GM19240 (cell line): Measurements from ENCODE around the gene GPR180.

Experiments
- DNase-seq: peaks from one replicate; pipeline ENCODE4 v3.0.0; 2011; ENCODE audit warnings: low spot score; ENCODE audit not compliant: insufficient read length

Gene GPR180

DNA sequence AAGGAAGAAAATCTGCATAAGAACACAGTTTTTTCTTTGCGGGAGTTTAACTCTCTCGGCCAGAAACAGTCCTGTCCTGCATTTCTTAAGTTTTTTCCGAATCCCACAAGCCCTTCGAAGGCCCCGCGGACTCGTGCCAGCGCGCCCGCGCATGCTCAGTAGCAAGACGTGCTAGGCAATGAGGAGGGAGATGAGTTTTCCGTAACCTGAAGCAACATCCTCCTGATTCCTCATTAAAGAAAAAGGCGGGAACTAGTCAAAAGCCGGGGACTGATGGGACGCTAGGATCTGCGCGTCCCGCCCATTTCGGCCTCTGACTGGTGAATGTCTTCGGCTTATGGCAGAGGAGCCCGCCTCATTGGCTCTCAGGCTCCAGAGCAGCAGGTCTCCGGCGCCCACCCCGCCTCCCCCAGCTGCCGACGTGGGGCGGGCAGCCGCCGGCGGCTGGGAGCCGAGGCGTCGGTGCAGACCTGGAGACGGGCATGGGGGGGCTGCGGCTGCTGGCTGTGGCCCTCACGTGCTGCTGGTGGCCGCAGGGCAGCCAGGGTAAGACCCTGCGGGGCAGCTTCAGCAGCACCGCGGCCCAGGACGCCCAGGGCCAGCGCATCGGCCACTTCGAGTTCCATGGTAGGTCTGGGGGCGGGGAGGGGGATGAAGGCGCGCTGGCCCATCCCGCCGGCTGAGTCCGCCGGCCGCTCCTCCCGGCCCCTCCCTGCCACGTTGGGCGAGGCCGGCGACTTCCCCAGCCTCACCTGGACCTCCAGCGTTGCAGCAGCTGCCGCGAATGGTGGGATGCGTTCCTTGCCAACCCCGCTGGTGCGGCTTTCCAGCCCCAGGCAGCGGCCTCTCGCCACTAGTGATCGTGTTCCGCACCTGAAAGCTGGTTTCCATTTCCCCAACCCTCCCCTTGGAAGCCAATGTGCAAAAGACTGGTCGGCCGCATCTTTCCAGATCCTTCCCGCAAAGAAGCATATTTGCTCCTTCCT is at the start of gene GPR180:
Gene GPR180 (plus strand): TSS at position 412 of the 986 bp plus-strand sequence. CDS start 71 bp downstream, at position 483.
- peak; percentile 75 for DNase-seq

DNA sequence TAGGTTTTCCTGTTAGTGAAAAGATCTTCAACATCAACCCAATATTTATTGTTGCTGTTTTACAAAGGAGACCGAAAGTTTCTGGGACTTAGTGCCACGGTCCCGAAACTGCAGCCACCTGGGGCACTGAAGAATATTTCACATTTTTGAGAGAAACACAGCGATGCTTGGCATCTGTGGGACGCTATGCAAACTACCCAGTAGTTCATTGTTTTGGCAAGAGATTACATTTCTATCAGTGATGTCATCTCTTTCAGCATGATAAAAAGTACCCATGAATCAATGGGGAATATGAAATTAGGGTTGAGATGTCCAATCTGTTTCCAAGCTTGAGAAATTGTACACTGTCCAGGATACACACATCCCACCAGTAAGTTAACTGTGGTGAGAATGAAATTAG is 49.6 kb upstream of the GPR180 start:
- no peak for DNase-seq

DNA sequence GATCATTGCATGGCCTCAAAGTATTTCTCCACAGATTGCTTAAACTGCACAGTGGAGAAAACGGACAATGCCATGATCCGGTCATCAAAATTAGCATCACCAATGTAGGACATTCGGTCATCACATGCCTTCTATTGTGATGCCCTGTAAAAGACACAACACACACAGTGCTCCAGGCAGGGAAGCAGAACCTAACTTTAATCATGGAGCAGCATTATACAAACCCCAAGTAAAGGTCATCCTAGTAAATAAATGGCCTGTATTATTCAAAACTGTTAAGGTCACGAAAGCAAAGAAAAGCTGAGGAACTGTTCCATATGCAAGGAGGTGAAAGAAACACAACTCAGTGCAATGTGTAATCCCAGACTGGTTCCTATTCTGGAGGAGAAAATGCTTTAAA is 47.9 kb upstream of the GPR180 start:
- DNase-seq, result no peak

DNA sequence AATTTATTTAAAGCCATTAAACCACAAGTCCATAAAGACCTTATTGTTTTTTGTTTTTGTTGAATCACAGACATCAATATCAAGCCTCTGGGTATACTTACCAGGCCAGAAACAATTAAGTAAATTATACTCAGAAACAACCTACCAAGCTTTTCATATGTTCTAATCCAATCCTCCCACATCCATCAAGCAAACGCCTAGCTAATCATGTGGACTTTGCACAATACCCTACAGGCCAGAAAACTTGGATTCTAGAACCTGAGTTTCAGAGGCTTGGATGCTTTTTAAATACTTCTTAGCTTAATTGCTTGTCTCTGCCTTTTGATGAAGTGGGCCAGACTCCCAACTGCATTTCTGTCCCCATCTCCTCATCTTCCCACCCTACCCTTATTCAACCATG is 45.6 kb upstream of the GPR180 start:
- DNase-seq, result no peak

DNA sequence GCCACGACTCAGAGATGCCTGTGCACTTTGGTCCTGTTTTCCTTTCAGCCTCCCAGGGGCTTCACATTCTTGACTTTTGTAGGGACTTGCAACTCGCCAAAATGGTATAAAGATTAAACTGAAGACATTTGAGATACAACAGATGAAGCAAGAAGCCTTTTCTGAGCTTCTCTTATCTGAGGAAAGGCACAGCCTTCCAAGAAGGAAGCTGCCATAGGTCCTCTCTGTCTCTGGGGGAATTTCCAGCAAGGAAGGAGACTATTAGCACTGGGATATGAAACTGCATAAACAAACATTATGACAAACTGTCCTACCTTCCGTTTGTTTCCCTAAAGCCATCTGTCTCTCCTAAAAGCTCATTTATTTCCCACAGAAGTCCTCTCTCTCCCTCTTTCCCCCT is 45.0 kb upstream of the GPR180 start:
- DNase-seq, result no peak

DNA sequence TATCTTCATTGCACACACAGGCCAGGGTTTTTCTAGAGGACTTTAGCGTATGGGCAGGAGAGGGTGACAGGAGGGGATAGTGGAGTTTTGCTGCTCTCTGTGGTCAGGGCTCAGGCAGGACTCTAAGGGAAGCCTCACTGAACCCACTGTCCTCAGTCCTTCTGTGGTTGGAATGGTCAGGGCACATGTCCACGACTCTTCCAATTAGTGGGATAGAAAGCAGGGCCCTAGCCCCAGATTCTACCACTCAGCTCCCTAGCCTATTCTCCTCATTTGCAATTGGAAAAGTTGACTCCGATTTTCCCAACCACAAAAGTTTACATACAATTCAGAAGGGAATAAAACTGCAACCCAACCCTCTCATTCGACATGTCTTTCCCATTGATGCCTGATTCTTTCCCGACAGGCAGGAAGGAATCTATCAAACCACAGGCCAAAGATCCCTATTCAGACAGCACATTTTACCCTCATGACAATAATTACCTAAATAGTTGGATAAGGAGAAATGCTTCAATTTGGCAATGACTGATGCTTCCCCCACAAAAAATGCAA is 43.9 kb upstream of the GPR180 start:
- DNase-seq, result no peak

DNA sequence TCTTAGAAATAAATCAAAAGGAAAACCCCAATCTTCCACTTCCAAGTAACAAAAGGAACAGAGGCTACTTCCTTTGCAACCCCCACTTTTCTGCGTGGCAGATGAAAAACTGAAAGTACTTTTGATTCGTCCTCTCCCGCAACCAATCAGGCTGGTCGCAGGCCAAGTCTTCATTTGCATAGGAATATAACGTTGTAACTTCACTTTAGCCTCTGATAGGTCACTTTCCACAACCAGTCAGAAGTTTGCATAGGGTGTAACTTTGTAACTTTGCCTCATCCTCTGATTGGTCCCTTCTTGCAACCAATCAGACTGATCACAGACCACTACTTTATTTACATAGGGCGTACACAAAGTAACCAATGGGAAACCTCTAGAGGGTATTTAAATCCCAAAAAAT is 42.9 kb upstream of the GPR180 start:
- DNase-seq, result no peak

DNA sequence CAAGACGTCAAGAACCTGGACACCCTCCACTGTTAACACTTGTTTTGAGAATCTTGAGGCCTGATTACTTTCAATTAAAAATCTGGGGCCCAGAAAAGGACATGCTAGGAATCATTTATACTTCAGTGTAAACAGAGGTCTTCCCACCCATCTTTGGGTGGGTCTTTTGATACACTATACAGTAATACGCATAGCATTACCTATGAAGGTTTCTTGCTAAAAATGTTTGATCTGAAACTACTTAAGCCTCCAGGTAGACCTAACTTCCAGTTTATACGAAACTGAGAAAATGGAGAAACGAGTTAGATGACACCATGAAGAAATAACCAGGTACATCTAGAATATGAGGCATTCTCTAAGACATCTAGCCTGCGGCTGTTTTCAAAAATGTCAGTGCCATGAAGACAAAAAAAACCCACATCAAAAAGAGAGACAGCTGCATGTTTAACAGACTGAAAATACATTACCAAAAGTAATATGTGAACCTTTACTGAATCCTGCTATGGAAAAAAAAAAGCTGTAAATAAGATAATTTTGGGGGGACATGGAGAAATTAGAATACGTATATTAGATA is 42.3 kb upstream of the GPR180 start:
- DNase-seq, result no peak

DNA sequence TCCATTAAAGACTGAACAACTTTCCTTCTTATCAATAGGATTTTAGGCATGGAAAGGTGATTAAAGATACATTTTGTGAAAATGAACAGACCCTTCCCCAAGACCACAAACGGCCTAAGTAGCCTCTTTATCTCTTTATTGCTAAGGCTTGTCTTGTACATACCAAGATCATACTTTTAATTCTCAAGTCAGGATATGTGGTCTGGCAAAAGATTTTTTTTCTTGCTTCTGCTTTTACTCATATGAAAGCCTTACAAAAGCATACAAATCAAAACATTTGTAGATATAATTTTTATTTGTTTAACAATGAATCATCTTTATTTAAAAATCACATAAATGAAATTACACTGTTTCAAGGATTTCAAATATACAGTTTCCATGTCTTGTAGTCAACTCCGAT is 41.5 kb upstream of the GPR180 start:
- DNase-seq, result no peak

DNA sequence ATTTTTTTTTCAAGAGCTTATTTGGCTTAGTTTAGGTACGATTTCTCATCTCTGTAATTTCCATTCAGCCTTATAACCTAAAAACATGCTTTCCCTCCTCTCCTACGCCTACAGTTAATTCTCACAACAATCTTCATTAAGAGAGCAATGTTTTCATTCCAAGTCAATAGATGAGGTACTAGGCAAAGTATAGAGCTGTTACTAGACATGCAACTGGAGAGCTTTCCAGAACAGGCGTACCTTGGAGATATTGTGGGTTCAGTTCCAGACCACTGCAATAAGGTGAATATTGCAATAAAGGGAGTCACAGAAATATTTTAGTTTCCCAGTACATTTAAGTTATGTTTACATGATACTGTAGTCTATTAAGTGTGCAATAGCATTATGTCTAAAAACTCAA is 40.5 kb upstream of the GPR180 start:
- DNase-seq, result no peak

DNA sequence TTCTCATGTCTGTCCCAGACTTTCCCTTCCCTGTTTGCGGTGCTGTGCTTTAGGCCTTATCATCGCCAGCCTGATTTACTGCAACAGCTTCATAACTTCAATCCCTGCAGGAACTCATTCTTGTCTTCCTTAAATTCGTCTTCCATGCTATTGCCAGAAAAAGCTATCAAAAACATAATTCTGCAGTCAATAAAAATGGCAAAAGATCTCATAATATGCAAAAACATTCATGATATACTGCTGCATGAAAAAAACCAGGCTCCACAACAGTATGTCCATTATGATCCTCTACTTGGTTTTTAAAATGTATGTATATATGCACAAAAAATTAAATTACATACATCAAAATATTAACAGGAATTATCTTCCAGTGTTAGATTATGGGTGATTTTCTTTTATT is 34.1 kb upstream of the GPR180 start:
- no peak for DNase-seq

DNA sequence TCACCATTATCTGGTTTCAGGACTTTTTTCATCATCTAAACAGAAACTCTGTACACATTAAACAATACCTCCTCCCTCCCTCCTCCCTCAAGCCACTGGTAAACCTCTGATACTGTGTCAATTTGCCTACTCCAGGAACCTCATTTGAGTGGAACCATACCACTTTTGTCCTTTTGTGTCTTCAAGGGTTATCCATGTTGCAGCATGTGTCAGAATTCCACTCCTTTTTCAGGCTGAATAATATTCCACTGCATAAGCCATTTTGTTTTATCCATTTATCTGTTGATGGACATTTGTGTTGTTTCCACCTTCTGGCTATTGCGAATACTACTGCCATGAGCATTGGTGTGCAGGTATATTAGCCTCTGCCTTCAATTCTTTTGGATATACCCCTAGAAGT is 33.2 kb upstream of the GPR180 start:
- DNase-seq, result no peak

DNA sequence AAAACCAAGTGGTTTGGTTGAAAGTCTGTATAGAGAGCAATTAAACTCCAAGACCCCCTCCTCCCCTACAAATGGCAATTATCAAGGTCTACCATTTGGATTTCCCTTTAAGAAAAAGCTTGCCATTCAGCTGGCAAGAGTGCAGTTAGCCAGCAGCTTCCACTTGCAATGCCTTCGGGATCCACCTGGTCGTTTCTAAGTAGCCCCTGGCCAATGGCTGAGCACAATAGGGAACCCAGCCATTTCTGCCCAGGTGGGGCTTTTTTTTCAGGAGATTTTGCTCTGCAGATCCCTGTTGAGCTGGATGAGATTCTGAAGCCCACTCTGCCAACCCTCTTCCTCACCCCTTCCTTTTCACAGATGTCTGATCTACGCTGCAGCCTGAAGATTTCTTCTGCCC is 32.0 kb upstream of the GPR180 start:
- no peak for DNase-seq

DNA sequence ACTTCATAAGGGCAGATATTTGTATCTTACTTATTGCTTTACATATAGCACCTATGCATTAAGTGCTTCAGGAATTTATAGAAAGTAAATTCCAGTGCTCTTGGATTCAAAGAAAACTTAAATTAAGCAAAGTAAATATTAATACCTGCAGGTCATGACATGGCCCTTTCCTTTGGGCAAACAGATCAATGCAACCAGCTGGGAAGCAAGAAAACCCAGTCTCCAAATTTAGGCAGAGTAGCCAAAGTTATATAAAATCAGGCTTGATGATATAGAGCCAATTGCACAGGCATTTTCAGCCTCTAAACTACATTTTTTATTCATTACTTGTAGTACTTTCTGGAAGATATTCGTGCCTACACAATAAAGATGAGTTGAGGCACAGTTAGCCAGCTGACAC is 22.6 kb upstream of the GPR180 start:
- DNase-seq, result no peak

DNA sequence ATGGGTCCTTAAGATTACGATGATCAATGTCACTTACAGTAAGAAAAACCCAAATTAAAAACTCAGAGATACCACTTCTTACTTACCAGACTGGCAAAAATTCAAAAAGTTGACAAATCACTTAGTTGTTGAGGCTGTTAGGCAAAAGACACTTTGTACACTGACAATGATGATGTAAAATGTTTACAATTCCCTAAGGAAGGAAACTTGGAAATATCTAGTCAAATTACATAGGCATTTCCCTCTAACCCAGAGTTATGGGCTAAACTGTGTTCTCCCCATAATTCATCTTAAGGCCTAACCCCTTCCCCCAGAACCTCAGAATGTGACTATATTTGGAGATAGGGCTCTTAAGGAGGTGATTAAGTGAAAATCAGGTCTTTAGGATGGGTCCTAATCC is 17.7 kb upstream of the GPR180 start:
- no peak for DNase-seq

DNA sequence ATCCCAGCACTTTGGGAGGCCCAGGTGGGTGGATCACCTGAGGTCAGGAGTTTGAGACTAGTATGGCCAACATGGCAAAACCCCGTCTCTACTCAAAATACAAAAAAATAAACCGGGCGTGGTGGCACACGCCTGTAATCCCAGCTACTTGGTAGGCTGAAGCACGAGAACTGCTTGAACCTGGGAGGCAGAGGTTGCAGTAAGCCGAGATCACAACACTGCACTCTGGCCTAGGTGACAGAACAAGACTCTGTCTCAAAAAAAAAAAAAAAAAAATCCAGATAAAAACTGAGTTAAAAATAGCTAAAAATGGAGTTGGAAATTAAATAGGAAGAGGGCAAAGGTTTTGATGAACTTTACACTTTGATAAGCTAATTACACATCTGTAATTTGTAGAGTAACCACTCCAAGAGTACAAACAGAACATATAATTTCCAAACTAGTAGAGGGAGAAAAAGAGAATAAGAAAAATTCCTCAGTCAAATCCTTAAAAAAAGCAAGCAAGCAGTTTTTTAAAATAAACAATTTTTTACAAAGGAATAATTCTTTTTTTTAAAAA is 16.0 kb upstream of the GPR180 start:
- DNase-seq, result no peak

DNA sequence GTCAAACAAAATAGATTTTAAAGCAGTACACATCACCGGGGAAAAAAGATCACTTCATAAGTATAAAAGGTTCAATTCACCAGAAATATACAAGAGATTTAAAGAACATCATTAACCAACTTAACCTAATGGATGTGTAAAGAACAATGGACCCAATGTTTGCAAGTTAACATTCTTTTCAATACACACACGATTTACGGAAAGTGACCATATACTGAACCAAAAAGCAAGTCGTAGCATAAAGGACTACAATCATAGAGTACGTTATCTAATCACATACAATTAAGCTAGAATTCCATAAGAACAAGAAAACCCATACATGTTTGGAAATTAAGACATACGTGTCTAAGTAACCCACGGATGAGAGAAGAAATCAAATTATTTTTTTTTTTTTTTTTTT is 15.3 kb upstream of the GPR180 start:
- DNase-seq, result no peak

DNA sequence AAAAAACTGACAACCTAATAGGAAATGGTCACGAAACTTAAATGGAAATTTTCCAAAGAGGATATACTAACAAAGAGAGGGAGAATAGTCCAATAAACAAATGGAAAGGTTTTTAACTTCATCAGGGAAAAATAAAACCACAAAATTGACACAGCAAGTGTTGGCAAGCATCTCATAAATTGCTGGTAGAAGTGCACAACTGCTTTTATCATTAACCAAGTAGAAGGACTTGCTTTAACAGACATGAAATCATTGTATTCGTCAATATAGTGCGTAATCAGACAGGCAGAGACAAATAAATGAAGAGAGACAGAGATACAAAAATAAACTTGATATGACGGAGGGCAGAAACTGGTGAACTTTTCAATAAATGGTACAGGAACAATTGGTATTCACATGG is 13.1 kb upstream of the GPR180 start:
- no peak for DNase-seq

DNA sequence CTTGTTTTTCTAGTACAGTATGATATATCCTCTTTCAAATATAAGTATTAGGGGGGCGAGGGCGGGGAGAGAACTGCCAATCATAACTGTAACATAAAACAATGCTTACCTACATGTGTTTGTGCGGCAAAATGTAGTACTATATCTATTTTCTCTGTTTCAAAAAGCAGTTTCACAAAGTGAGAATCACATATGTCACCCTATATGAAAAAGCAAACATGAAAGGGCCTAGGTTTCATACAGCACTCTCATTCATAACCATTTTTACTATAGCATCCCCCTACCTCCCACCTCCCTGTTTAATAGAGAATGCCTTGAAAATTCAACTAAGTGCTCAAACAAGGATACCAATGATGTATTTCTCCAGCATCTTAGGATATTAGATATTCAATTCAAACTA is 10.9 kb upstream of the GPR180 start:
- no peak for DNase-seq

DNA sequence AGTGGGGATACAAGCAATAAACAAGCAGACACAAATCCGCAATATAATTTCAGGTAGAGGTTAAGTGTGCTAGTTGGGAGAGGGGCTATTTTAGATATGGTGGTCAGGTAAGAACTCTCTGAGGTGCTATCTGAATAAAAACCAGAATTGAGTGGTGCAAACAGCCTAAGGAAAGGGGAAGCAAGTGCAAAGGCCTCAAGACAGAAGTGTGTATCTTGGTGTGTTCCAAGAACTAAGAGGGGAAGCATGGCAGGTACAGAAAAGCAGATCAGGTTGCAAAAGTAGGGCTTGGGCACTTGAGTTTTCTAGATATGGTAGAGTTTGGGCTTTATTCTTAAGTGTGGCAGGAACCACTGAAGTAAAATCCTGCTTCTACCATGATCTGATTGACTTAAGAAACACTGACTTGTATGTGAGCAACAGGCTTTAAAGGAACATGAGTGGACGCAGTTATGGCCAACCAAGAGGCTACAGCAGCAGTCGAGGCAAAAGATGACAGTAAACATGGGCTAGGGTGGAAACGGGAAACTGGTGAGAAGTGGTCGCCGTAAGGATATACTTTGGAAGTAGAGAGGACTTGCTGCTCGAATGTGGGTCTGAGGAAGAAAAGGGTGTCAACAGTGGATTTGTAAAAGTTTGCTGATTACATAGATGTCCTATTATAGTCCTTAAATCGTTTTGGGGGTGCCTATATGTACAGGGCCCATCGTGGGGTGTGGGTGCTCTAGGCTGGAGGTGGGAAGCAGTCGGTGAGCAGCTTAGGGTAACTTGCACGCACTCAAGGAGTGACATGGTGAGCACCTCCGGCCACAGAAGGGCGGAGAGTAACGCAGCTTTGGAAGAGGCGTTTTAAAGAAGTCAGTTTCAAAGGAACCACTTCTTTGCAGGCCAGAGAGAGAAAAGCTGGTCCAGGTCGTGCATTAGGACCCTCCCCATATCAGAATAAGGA is 6.4 kb upstream of the GPR180 start:
- no peak for DNase-seq

DNA sequence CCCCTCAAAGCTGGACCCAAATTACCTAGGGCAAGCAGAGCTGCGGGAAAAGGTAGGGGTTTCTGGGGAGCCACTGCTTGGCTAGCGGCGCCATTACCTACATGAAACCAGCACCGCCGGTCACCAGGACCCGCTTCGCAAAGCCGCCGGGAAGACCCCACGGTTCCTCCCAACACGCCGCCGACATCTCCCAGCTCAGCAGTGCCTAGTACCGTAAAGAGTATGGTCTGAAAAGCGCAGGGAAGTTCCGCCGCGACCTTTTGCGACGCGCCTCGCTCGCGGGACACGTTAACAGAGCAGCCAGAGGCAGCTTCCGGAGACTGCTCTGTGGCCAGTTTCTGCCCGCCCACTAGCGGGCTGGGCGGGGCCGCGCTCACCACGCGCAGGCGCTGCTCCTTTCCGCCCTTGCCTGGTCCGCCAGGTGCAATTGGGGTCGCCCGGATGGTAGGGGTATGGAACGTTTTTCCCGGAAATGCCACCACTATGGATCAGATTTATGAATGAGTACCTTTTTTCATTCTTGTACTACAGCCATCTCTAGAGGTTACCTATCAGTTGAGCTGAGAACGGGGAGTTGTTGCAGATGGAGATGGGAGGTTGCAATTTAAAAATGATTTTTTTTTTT is 5.6 kb upstream of the GPR180 start, which contains the start of gene TGDS:
Gene TGDS (minus strand): TSS at position 203 of the 625 bp plus-strand sequence. CDS start 16 bp downstream, at position 187.
- peak; percentile 59 for DNase-seq
